Spleen (tissue), 11 donors: ENCODE measurements around the gene UGT1A10. TPM values are rescaled to one million over a fixed set of nuclear protein-coding genes. Genes with fewer than 3 reads are reported as not detected.

Experiments used
- DNase-seq: peaks from one replicate; pipeline ENCODE4 v3.0.0-alpha.2; 2020
- H3K27ac ChIP-seq, 8 donors: fragments of 200-600 bp; sonication (generic) in 7 of 8; 1 replicate in 4 of 8; 2 replicates in 4 of 8; pipeline versions ENCODE4 v1.5.0 to v1.8.0; 2016 to 2021; ENCODE audit warnings: inconsistent platforms in 4 of 8, mild to moderate bottlenecking in 4 of 8, moderate library complexity in 1 of 8
- H3K27me3 ChIP-seq, 7 donors: fragments of 200-600 bp; sonication (generic) in 6 of 7; replicated peaks in 1 of 7; 1 replicate in 4 of 7; 2 replicates in 3 of 7; pipeline versions ENCODE4 v1.5.0 to v1.8.0; 2016 to 2021; ENCODE audit warnings: inconsistent platforms in 3 of 7, mild to moderate bottlenecking in 1 of 7
- H3K36me3 ChIP-seq, 6 donors: fragments of 200-600 bp; sonication (generic) in 5 of 6; 1 replicate in 4 of 6; 2 replicates in 2 of 6; pipeline versions ENCODE4 v1.5.0 to v1.8.0; 2016 to 2021; ENCODE audit warnings: inconsistent platforms in 2 of 6
- H3K4me1 ChIP-seq, 6 donors: fragments of 200-600 bp; sonication (generic) in 5 of 6; 1 replicate in 3 of 6; 2 replicates in 3 of 6; pipeline versions ENCODE4 v1.5.0 to v1.8.0; 2016 to 2021; ENCODE audit warnings: inconsistent platforms in 3 of 6
- H3K4me3 ChIP-seq, 8 donors: fragments of 200-600 bp; sonication (generic) in 7 of 8; 1 replicate in 4 of 8; 2 replicates in 4 of 8; pipeline versions ENCODE4 v1.5.0 to v1.8.0; 2016 to 2021; ENCODE audit warnings: inconsistent platforms in 4 of 8, mild to moderate bottlenecking in 4 of 8, moderate library complexity in 2 of 8
- H3K9me3 ChIP-seq, 8 donors: fragments of 200-600 bp; sonication (generic) in 7 of 8; 1 replicate in 4 of 8; 2 replicates in 4 of 8; pipeline versions ENCODE4 v1.5.0 to v1.8.0; 2016 to 2021; ENCODE audit warnings: inconsistent platforms in 4 of 8
- POLR2A ChIP-seq, 3 donors: fragments of 450-650 bp; IDR thresholded peaks; one replicate each; pipeline ENCODE4 v1.5.1; 2017; ENCODE audit warnings: antibody characterized with exemption in 3 of 3, mild to moderate bottlenecking in 1 of 3
- POLR2AphosphoS5 ChIP-seq, 3 donors: sonication (generic); formaldehyde crosslinking; IDR thresholded peaks; one replicate each; pipeline ENCODE4 v1.5.1; 2017; ENCODE audit warnings: antibody characterized with exemption in 3 of 3
- WGBS, 5 donors: extraction: QIAGEN DNeasy Blood & Tissue Kit in 3 of 5; methylation state at CpG; one replicate each; pipeline versions ENCODE4 v1.1.5 to v1.1.7; 2013 to 2018; 5-methylcytosine and 5-hydroxymethylcytosine counted together
- intact Hi-C: fragments of 100-400 bp; cut with DNase I; formaldehyde crosslinking; loops from one replicate; pipeline ENCODE4 v1.15.0; 2023; ENCODE audit warnings: low total_unique reads
- polyA plus RNA-seq, 3 donors: library from polyadenylated mRNA; stranded (reverse); fragments of 200-250 nt; gene quantifications; one replicate each; pipeline ENCODE4 v1.2.1, GENCODE V29; 2013
- total RNA-seq, 7 donors: library from RNA; depleted of rRNA in 3 of 7; stranded (reverse); fragments of >200 nt in 3 of 7; fragmentation: NEBNext Ultra II Directional in 4 of 7; extraction: Animal tissue kit (Norgen Biotek cat#: 25700) in 4 of 7; gene quantifications; one replicate each; pipeline versions ENCODE4 v1.1.0 to v1.2.1, GENCODE V29; 2016 to 2021
- TF ChIP-seq, protein P1 (sequence below), 11 experiments: fragments of 200-600 bp in 7 of 11; fragments of 450-650 bp in 4 of 11; sonication (generic) in 4 of 11; IDR thresholded peaks in 8 of 11; conservative IDR thresholded peaks in 3 of 11; 1 replicate in 7 of 11; 2 replicates in 4 of 11; pipeline versions ENCODE4 v1.4.0 to v1.8.0; 2016 to 2021; ENCODE audit warnings: antibody characterized with exemption in 11 of 11, inconsistent platforms in 4 of 11, mild to moderate bottlenecking in 1 of 11
- donor health status: healthy with polysubstance abuse.
- donor health status: DM: no; HTN: no; CAD: no; lungs with moderate emphysema.
- donor health status: DM: no; HTN: no; CAD: no.
- donor health status: Bipolar disorder and iron deficiency.
- donor health status: healthy.
- donor health status: DM: no; HTN: no; CAD: no.
- donor health status: DM: yes; HTN: yes; CAD: no.

UGT1A10 gene
- total and polyA plus RNA-seq, 10 donors: 0.03 TPM; not detected in 9

DNA sequence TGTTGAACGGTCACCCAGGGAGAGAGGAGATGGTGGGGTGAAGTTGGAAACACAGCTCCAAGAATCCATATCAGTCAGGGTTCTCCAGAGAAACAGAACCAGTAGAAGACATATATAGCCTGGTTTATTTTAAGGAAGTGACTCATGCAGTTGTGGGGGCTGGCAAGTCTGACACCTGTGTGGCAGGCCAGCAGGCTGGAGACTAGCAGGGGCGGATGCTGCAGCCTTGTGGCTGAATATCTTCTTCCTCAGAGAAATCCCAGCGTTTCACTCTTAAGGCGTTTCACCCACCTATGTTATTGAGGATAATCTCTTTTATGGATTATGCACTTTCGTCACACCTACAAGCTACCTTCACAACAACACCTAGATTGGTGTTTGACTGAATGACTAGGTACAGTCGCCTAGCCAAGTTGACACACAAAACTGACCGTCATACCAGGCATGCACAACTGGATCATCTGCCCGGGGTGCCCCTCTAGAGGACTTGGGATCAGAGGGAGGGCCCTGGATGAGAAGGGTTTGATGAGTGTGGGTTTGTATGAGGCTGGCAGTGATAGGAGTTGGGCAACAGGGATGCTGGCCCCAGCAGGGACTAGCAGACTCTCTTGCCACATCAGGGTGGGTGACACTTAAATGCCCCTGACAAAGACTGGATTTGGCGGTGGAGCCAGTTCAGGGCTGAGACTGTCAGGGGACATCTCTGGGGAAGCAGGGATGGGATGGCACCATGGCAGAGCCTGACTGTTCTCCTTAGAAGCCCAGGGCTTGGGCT, 165.3 kb downstream of the UGT1A10 start:
- 70 to 77% (median 71%) methylated on average over 9 of the region's 9 CpGs for WGBS, 5 donors
- Histone ChIP-seq H3K36me3 (no peaks in the 10 kb centered on the region), H3K4me3 (no peak overlapping the region), H3K27ac (no peak overlapping the region), H3K27me3 (peaks cover 0 to 23% (median 0%) of the 10 kb centered on the region in 7 donors), H3K4me1 (no peaks in the 10 kb centered on the region), H3K9me3 (no peaks in the 10 kb centered on the region)
- intact Hi-C loops: no loop called here
- no peak for TF ChIP-seq POLR2A (IDR thresholded peaks at IDR 0.05)
- no peak for TF ChIP-seq POLR2AphosphoS5 (IDR thresholded peaks at IDR 0.05)
- TF ChIP-seq, protein P1, sequence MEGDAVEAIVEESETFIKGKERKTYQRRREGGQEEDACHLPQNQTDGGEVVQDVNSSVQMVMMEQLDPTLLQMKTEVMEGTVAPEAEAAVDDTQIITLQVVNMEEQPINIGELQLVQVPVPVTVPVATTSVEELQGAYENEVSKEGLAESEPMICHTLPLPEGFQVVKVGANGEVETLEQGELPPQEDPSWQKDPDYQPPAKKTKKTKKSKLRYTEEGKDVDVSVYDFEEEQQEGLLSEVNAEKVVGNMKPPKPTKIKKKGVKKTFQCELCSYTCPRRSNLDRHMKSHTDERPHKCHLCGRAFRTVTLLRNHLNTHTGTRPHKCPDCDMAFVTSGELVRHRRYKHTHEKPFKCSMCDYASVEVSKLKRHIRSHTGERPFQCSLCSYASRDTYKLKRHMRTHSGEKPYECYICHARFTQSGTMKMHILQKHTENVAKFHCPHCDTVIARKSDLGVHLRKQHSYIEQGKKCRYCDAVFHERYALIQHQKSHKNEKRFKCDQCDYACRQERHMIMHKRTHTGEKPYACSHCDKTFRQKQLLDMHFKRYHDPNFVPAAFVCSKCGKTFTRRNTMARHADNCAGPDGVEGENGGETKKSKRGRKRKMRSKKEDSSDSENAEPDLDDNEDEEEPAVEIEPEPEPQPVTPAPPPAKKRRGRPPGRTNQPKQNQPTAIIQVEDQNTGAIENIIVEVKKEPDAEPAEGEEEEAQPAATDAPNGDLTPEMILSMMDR (IDR thresholded peaks at IDR 0.05 in 8 of 11, conservative IDR thresholded peaks at IDR 0.05 in 3 of 11): no peak
- peak; percentile 53 for DNase-seq

GRCh38 chr2:233802132-233802815, 166.0 kb downstream of the UGT1A10 start:
- H3K9me3 ChIP-seq: no peaks in the 10 kb centered on the region
- WGBS, 5 donors: 66 to 73% (median 71%) methylated on average over 2 to 3 of the region's 3 CpGs
- TF ChIP-seq, protein P1 (IDR thresholded peaks at IDR 0.05 in 8 of 11, conservative IDR thresholded peaks at IDR 0.05 in 3 of 11): no peak
- no peak for TF ChIP-seq POLR2A (IDR thresholded peaks at IDR 0.05)
- peak; percentile 32 for DNase-seq
- no peaks in the 10 kb centered on the region for H3K4me1 ChIP-seq
- intact Hi-C loops: no loop called here
- no peak overlapping the region for H3K27ac ChIP-seq
- peaks cover 0 to 25% (median 0%) of the 10 kb centered on the region in 7 donors for H3K27me3 ChIP-seq
- no peaks in the 10 kb centered on the region for H3K36me3 ChIP-seq
- no peak overlapping the region for H3K4me3 ChIP-seq

DNA sequence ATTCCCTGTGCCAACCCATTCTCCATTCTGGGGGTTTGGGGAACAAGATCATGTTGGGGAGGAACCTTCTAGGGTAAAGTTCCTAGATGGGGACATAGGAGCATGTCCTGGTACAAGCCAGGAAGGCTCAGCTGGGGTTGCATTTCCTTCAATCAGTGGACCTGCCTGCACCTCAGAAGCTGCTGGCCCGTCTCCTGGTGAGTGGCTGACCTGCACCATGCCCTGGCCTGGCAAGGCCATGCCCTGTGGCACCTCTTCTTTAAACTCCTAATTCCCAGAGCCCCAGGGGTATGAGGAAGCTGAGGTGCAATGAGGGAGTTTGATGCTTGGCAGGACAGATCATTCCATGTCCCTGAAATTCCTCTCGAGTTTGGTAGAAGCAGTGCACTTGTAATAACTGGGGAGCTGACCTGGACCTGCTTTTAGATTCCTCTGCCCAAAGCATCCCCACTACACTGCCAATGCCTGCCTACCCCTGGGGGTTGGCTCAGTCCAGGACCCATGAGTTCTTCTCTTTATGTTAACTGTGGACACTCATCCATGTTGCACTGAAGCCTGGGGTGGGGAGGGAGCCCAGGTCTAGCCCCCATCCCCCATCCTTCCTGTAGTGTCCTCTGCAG, 167.2 kb downstream of the UGT1A10 start:
- H3K9me3 ChIP-seq: no peaks in the 10 kb centered on the region
- H3K27me3 ChIP-seq: peaks cover 0 to 36% (median 0%) of the 10 kb centered on the region in 7 donors
- 50 to 83% (median 73%) methylated on average over 1 to 2 of the region's 2 CpGs for WGBS, 5 donors
- no peak overlapping the region for H3K27ac ChIP-seq
- intact Hi-C loops: no loop called here
- no peak overlapping the region for H3K4me3 ChIP-seq
- no peak for TF ChIP-seq POLR2AphosphoS5 (IDR thresholded peaks at IDR 0.05)
- no peaks in the 10 kb centered on the region for H3K36me3 ChIP-seq
- no peaks in the 10 kb centered on the region for H3K4me1 ChIP-seq
- peak; percentile 35 for DNase-seq

DNA sequence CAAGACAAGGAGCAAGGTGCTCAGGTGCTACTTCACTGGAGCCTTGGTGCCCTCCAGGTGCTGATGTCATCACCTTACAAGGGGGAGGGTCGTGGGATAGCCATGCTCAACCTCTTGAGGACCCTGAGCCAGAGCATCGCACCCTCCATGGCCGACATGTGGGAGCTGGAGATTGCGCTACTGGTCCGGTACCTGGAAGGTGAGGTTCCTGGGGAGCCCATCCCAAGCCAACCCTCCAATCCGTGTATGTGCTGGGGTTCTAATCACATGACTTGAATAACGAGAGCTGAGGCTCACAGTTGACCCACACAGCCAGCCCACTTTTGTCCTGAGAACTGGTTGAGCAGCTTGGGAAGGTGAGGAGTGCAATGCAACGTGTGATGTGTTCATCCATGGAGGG, 167.7 kb downstream of the UGT1A10 start:
- intact Hi-C loops: no loop called here
- no peak for TF ChIP-seq POLR2AphosphoS5 (IDR thresholded peaks at IDR 0.05)
- TF ChIP-seq POLR2A (IDR thresholded peaks at IDR 0.05): no peak
- TF ChIP-seq, protein P1 (IDR thresholded peaks at IDR 0.05 in 8 of 11, conservative IDR thresholded peaks at IDR 0.05 in 3 of 11): no peak
- H3K36me3 ChIP-seq: no peaks in the 10 kb centered on the region
- WGBS, 5 donors: 64 to 76% (median 67%) methylated on average over 7 to 8 of the region's 8 CpGs
- H3K9me3 ChIP-seq: no peaks in the 10 kb centered on the region
- H3K27me3 ChIP-seq: peaks cover 0 to 42% (median 0%) of the 10 kb centered on the region in 7 donors
- H3K4me3 ChIP-seq: no peak overlapping the region
- peak; percentile 29 for DNase-seq
- no peaks in the 10 kb centered on the region for H3K4me1 ChIP-seq
- no peak overlapping the region for H3K27ac ChIP-seq
